ENCODE results near the gene CTSD. TPM values are rescaled to one million over a fixed set of nuclear protein-coding genes. Genes with fewer than 3 reads are reported as not detected.

CTSD gene
- total RNA-seq, 1 experiment from 2014 or later = 26.1 TPM

GRCh38 chr11:1742371-1742770 lies 21.4 kb downstream of the CTSD start:
- no peaks in the 10 kb centered on the region for H3K9me2 ChIP-seq (replicated peaks; ENCODE audit: insufficient read depth, low read length)
- no peaks in the 10 kb centered on the region for H3K4me1 ChIP-seq (ENCODE audit: low read length)
- DNase-seq = no peak
- H3K27ac ChIP-seq (ENCODE audit: low read length) = no peak overlapping the region
- H3K36me3 ChIP-seq (ENCODE audit: insufficient read depth, low read length) = no peaks in the 10 kb centered on the region
- no peak overlapping the region for H3K4me2 ChIP-seq (ENCODE audit: low read depth, low read length, poor library complexity, severe bottlenecking)
- no peaks in the 10 kb centered on the region for H3K79me2 ChIP-seq (ENCODE audit: low read length)
- no peak overlapping the region for H3K4me3 ChIP-seq (ENCODE audit: low read length)
- no peaks in the 10 kb centered on the region for H4K20me1 ChIP-seq (ENCODE audit: insufficient read depth, low read depth, low read length)
- H2AFZ ChIP-seq (ENCODE audit: low read length) = no peak overlapping the region
- no peak overlapping the region for H3K9ac ChIP-seq (ENCODE audit: low read length)
- H3K9me3 ChIP-seq (ENCODE audit: low read length) = no peaks in the 10 kb centered on the region
- no peaks in the 10 kb centered on the region for H3K27me3 ChIP-seq (ENCODE audit: low read length)

GRCh38 chr11:1741741-1742140 lies 22.0 kb downstream of the CTSD start:
- no peaks in the 10 kb centered on the region for H3K9me3 ChIP-seq (ENCODE audit: low read length)
- no peak overlapping the region for H3K9ac ChIP-seq (ENCODE audit: low read length)
- H3K36me3 ChIP-seq (ENCODE audit: insufficient read depth, low read length) = no peaks in the 10 kb centered on the region
- H3K27ac ChIP-seq (ENCODE audit: low read length) = no peak overlapping the region
- no peak overlapping the region for H3K4me2 ChIP-seq (ENCODE audit: low read depth, low read length, poor library complexity, severe bottlenecking)
- no peak overlapping the region for H3K4me3 ChIP-seq (ENCODE audit: low read length)
- no peak overlapping the region for H2AFZ ChIP-seq (ENCODE audit: low read length)
- H4K20me1 ChIP-seq (ENCODE audit: insufficient read depth, low read depth, low read length) = no peaks in the 10 kb centered on the region
- H3K9me2 ChIP-seq (replicated peaks; ENCODE audit: insufficient read depth, low read length) = no peaks in the 10 kb centered on the region
- H3K27me3 ChIP-seq (ENCODE audit: low read length) = no peaks in the 10 kb centered on the region
- no peak for DNase-seq
- no peaks in the 10 kb centered on the region for H3K79me2 ChIP-seq (ENCODE audit: low read length)
- H3K4me1 ChIP-seq (ENCODE audit: low read length) = no peaks in the 10 kb centered on the region

- no peaks in the 10 kb centered on the region for H3K4me1 ChIP-seq (ENCODE audit: low read length)
- no peaks in the 10 kb centered on the region for H4K20me1 ChIP-seq (ENCODE audit: insufficient read depth, low read depth, low read length)
- H3K27ac ChIP-seq (ENCODE audit: low read length) = no peak overlapping the region
- H3K27me3 ChIP-seq (ENCODE audit: low read length) = no peaks in the 10 kb centered on the region
- H3K9me3 ChIP-seq (ENCODE audit: low read length) = no peaks in the 10 kb centered on the region
- no peaks in the 10 kb centered on the region for H3K36me3 ChIP-seq (ENCODE audit: insufficient read depth, low read length)
- no peak overlapping the region for H3K4me3 ChIP-seq (ENCODE audit: low read length)
- no peaks in the 10 kb centered on the region for H3K79me2 ChIP-seq (ENCODE audit: low read length)
- no peak overlapping the region for H3K9ac ChIP-seq (ENCODE audit: low read length)
- no peak overlapping the region for H2AFZ ChIP-seq (ENCODE audit: low read length)
- no peak overlapping the region for H3K4me2 ChIP-seq (ENCODE audit: low read depth, low read length, poor library complexity, severe bottlenecking)
- no peaks in the 10 kb centered on the region for H3K9me2 ChIP-seq (replicated peaks; ENCODE audit: insufficient read depth, low read length)
- no peak for DNase-seq
Measured at GRCh38 chr11:1740786-1741530, 22.8 kb downstream of the CTSD start.

- H3K79me2 ChIP-seq (ENCODE audit: low read length) = no peaks in the 10 kb centered on the region
- no peak for DNase-seq
- no peaks in the 10 kb centered on the region for H4K20me1 ChIP-seq (ENCODE audit: insufficient read depth, low read depth, low read length)
- no peaks in the 10 kb centered on the region for H3K9me3 ChIP-seq (ENCODE audit: low read length)
- no peaks in the 10 kb centered on the region for H3K27me3 ChIP-seq (ENCODE audit: low read length)
- H3K9me2 ChIP-seq (replicated peaks; ENCODE audit: insufficient read depth, low read length) = no peaks in the 10 kb centered on the region
- H3K4me3 ChIP-seq (ENCODE audit: low read length) = no peak overlapping the region
- H3K4me2 ChIP-seq (ENCODE audit: low read depth, low read length, poor library complexity, severe bottlenecking) = no peak overlapping the region
- no peaks in the 10 kb centered on the region for H3K4me1 ChIP-seq (ENCODE audit: low read length)
- H3K36me3 ChIP-seq (ENCODE audit: insufficient read depth, low read length) = no peaks in the 10 kb centered on the region
- H3K27ac ChIP-seq (ENCODE audit: low read length) = no peak overlapping the region
- H2AFZ ChIP-seq (ENCODE audit: low read length) = no peak overlapping the region
- H3K9ac ChIP-seq (ENCODE audit: low read length) = no peak overlapping the region
Measured at GRCh38 chr11:1739576-1739975, 24.2 kb downstream of the CTSD start.

- no peaks in the 10 kb centered on the region for H3K27me3 ChIP-seq (ENCODE audit: low read length)
- no peak overlapping the region for H3K9ac ChIP-seq (ENCODE audit: low read length)
- no peak for DNase-seq
- H3K36me3 ChIP-seq (ENCODE audit: insufficient read depth, low read length) = no peaks in the 10 kb centered on the region
- H3K4me1 ChIP-seq (ENCODE audit: low read length) = no peaks in the 10 kb centered on the region
- H3K4me2 ChIP-seq (ENCODE audit: low read depth, low read length, poor library complexity, severe bottlenecking) = no peak overlapping the region
- no peaks in the 10 kb centered on the region for H3K9me2 ChIP-seq (replicated peaks; ENCODE audit: insufficient read depth, low read length)
- no peaks in the 10 kb centered on the region for H3K79me2 ChIP-seq (ENCODE audit: low read length)
- H3K27ac ChIP-seq (ENCODE audit: low read length) = no peak overlapping the region
- no peak overlapping the region for H3K4me3 ChIP-seq (ENCODE audit: low read length)
- no peaks in the 10 kb centered on the region for H3K9me3 ChIP-seq (ENCODE audit: low read length)
- H4K20me1 ChIP-seq (ENCODE audit: insufficient read depth, low read depth, low read length) = no peaks in the 10 kb centered on the region
- no peak overlapping the region for H2AFZ ChIP-seq (ENCODE audit: low read length)
Measured at GRCh38 chr11:1738380-1738779, 25.3 kb downstream of the CTSD start.

- H4K20me1 ChIP-seq (ENCODE audit: insufficient read depth, low read depth, low read length) = no peaks in the 10 kb centered on the region
Measured at GRCh38 chr11:1737080-1737757, 26.5 kb downstream of the CTSD start.

GRCh38 chr11:1736447-1736992 lies 27.2 kb downstream of the CTSD start:
- Histone ChIP-seq H3K36me3 (ENCODE audit: insufficient read depth, low read length) (no peaks in the 10 kb centered on the region), H3K27ac (ENCODE audit: low read length) (no peak overlapping the region), H3K4me2 (ENCODE audit: low read depth, low read length, poor library complexity, severe bottlenecking) (no peak overlapping the region), H4K20me1 (ENCODE audit: insufficient read depth, low read depth, low read length) (no peaks in the 10 kb centered on the region), H3K79me2 (ENCODE audit: low read length) (no peaks in the 10 kb centered on the region), H3K9me3 (ENCODE audit: low read length) (no peaks in the 10 kb centered on the region), H2AFZ (ENCODE audit: low read length) (no peak overlapping the region), H3K4me3 (ENCODE audit: low read length) (no peak overlapping the region), H3K4me1 (ENCODE audit: low read length) (no peaks in the 10 kb centered on the region), H3K27me3 (ENCODE audit: low read length) (no peaks in the 10 kb centered on the region), H3K9me2 (replicated peaks; ENCODE audit: insufficient read depth, low read length) (no peaks in the 10 kb centered on the region), H3K9ac (ENCODE audit: low read length) (no peak overlapping the region)
- no peak for DNase-seq

More at GRCh38 chr11:1737080-1737757, 26.5 kb downstream of the CTSD start:
- Histone ChIP-seq H3K36me3 (ENCODE audit: insufficient read depth, low read length) (no peaks in the 10 kb centered on the region), H2AFZ (ENCODE audit: low read length) (no peak overlapping the region), H3K27me3 (ENCODE audit: low read length) (no peaks in the 10 kb centered on the region), H3K27ac (ENCODE audit: low read length) (no peak overlapping the region), H3K4me1 (ENCODE audit: low read length) (no peaks in the 10 kb centered on the region), H3K9ac (ENCODE audit: low read length) (no peak overlapping the region), H3K9me2 (replicated peaks; ENCODE audit: insufficient read depth, low read length) (no peaks in the 10 kb centered on the region), H3K9me3 (ENCODE audit: low read length) (no peaks in the 10 kb centered on the region), H3K4me2 (ENCODE audit: low read depth, low read length, poor library complexity, severe bottlenecking) (no peak overlapping the region), H3K4me3 (ENCODE audit: low read length) (no peak overlapping the region), H3K79me2 (ENCODE audit: low read length) (no peaks in the 10 kb centered on the region)
- no peak for DNase-seq

- Histone ChIP-seq H3K27me3 (ENCODE audit: low read length) (no peaks in the 10 kb centered on the region), H3K9me2 (replicated peaks; ENCODE audit: insufficient read depth, low read length) (no peaks in the 10 kb centered on the region)
Measured at GRCh38 chr11:1735271-1735670, 28.5 kb downstream of the CTSD start.

More at GRCh38 chr11:1735271-1735670, 28.5 kb downstream of the CTSD start:
- Histone ChIP-seq H3K4me3 (ENCODE audit: low read length) (no peak overlapping the region), H3K79me2 (ENCODE audit: low read length) (no peaks in the 10 kb centered on the region), H3K4me2 (ENCODE audit: low read depth, low read length, poor library complexity, severe bottlenecking) (no peak overlapping the region), H3K27ac (ENCODE audit: low read length) (no peak overlapping the region), H3K36me3 (ENCODE audit: insufficient read depth, low read length) (no peaks in the 10 kb centered on the region), H3K4me1 (ENCODE audit: low read length) (no peaks in the 10 kb centered on the region), H3K9me3 (ENCODE audit: low read length) (no peaks in the 10 kb centered on the region), H3K9ac (ENCODE audit: low read length) (no peak overlapping the region), H2AFZ (ENCODE audit: low read length) (no peak overlapping the region), H4K20me1 (ENCODE audit: insufficient read depth, low read depth, low read length) (no peaks in the 10 kb centered on the region)
- DNase-seq = no peak

Measured in Karpas-422 (cell line).